Measurements from ENCODE around the gene PTBP2. TPM values are rescaled to one million over a fixed set of nuclear protein-coding genes. Genes with fewer than 3 reads are reported as not detected.

PTBP2 gene
- total RNA-seq, 2 experiments from 2014 or later: 36.9 to 46.0 TPM

GRCh38 chr1:96715482-96715881 is 6.1 kb upstream of the PTBP2 start:
- DNase-seq (ENCODE audit: low spot score): no peak
- CTCF ChIA-PET (ENCODE audit: unreplicated experiment): no interaction called here
- no peaks in the 10 kb centered on the region for H3K79me2 ChIP-seq (ENCODE audit: insufficient read depth, low read depth, low read length)
- no peak overlapping the region for H3K27ac ChIP-seq (ENCODE audit: low read depth, low read length, poor library complexity, severe bottlenecking)
- H2AFZ ChIP-seq (ENCODE audit: low read length): no peak overlapping the region
- POLR2A ChIA-PET: interaction anchor here (0.8 kb wide), 1 partner anchor 15 kb away, joined by 3 read pairs; no protein-coding TSS in a partner anchor
- H4K20me1 ChIP-seq (ENCODE audit: insufficient read depth, low read length): no peaks in the 10 kb centered on the region
- no peak for TF ChIP-seq CTCF (conservative IDR thresholded peaks at IDR 0.05; ENCODE audit: low read length)
- no peak for TF ChIP-seq EZH2phosphoT487 (IDR thresholded peaks at IDR 0.05; ENCODE audit: borderline replicate concordance, low read depth, low read length)
- no peaks in the 10 kb centered on the region for H3K9me2 ChIP-seq (ENCODE audit: insufficient read depth, low read length)
- H3K4me2 ChIP-seq (ENCODE audit: low read length): no peak overlapping the region
- H3K4me1 ChIP-seq (ENCODE audit: insufficient read depth, low read length, poor library complexity, severe bottlenecking): peaks cover under 1% of the 10 kb centered on the region
- H3K4me3 ChIP-seq (ENCODE audit: low read depth, low read length, poor library complexity, severe bottlenecking): no peak overlapping the region
- H3K36me3 ChIP-seq (ENCODE audit: insufficient read depth, low read length): no peaks in the 10 kb centered on the region
- BruUV-seq (replicated peaks): no TSS peak
- H3K9me3 ChIP-seq (ENCODE audit: low read length): no peaks in the 10 kb centered on the region
- intact Hi-C loops (cut with micrococcal nuclease; ENCODE audit: unreplicated experiment): no loop called here

GRCh38 chr1:96721053-96721415 is 550 bp upstream of the PTBP2 start:
- Histone ChIP-seq H2AFZ (ENCODE audit: low read length) (peak overlapping the region; percentile 96), H3K4me3 (ENCODE audit: low read depth, low read length, poor library complexity, severe bottlenecking) (peak overlapping the region; percentile 82), H3K79me2 (ENCODE audit: insufficient read depth, low read depth, low read length) (peaks cover 34% of the 10 kb centered on the region), H3K4me1 (ENCODE audit: insufficient read depth, low read length, poor library complexity, severe bottlenecking) (peaks cover 19% of the 10 kb centered on the region), H3K9me3 (ENCODE audit: low read length) (no peaks in the 10 kb centered on the region; the same call in 1 of the 2 replicates), H3K27ac (ENCODE audit: low read depth, low read length, poor library complexity, severe bottlenecking) (peak overlapping the region; percentile 31), H3K9me2 (ENCODE audit: insufficient read depth, low read length) (no peaks in the 10 kb centered on the region), H3K4me2 (ENCODE audit: low read length) (peak overlapping the region; percentile 97), H4K20me1 (ENCODE audit: insufficient read depth, low read length) (peaks cover 5% of the 10 kb centered on the region; the same call in 1 of the 2 replicates), H3K36me3 (ENCODE audit: insufficient read depth, low read length) (peaks cover 29% of the 10 kb centered on the region)
- no TSS peak for BruUV-seq (replicated peaks)
- TF ChIP-seq CTCF (conservative IDR thresholded peaks at IDR 0.05; ENCODE audit: low read length): no peak
- TF ChIP-seq EZH2phosphoT487 (IDR thresholded peaks at IDR 0.05; ENCODE audit: borderline replicate concordance, low read depth, low read length): no peak
- POLR2A ChIA-PET: interaction anchor here (0.6 to 2.0 kb wide), 2 partner anchors 17 to 1578 kb away, joined by 5 to 11 read pairs; no protein-coding TSS in a partner anchor
- DNase-seq (ENCODE audit: low spot score): peak; percentile 42
- CTCF ChIA-PET (ENCODE audit: unreplicated experiment): no interaction called here
- intact Hi-C loops (cut with micrococcal nuclease; ENCODE audit: unreplicated experiment): loop anchor here (10.0 kb wide), 1 partner anchor 1486 kb away; the partner anchor contains the start of gene RWDD3

DNA sequence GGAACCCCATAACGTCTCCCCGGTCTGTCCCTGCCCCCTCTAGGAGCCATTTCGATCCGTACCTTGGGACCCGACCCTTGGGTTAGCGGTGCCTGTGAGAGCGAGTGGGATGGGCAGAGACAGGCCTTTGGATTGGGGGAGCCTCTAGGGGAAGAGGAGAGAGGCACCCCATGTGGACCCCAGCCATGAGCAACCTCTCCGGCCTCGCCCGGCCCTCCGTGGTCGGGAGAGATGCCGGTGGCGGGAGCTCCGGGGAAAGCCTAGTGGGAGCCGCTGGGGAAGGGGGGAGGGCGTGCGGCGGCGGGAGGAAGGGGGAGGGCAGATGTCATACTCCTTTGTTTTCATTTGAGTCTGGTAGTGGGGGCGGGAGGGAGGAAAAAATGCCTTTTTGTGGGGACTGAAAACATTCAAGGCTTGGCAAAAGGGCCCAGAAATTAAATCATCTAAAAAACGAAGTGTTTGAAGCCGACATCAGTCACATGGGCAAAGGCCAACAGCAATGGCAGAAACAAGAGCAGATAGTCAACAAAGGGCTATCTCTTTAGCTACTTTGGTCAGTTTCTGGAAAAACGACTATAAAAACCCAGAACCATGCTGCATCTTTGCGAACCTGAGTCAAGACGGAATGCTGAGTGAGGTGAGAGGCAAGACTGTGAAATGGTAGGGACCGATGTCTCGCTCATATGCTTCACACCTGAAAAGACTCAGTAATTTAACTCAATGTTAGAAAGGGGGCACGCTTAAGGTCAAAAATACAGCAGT is 758 bp downstream of the PTBP2 start:
- peaks cover 19% of the 10 kb centered on the region for H3K4me1 ChIP-seq (ENCODE audit: insufficient read depth, low read length, poor library complexity, severe bottlenecking)
- peak overlapping the region; percentile 82 for H3K4me3 ChIP-seq (ENCODE audit: low read depth, low read length, poor library complexity, severe bottlenecking)
- peaks cover 5% of the 10 kb centered on the region; the same call in 1 of the 2 replicates for H4K20me1 ChIP-seq (ENCODE audit: insufficient read depth, low read length)
- H3K27ac ChIP-seq (ENCODE audit: low read depth, low read length, poor library complexity, severe bottlenecking): peak overlapping the region; percentile 63
- ChIA-PET POLR2A (interaction anchor here (0.5 to 2.0 kb wide), 6 partner anchors 12 to 201 kb away, joined by 3 to 11 read pairs (median 4); no protein-coding TSS in a partner anchor), CTCF (ENCODE audit: unreplicated experiment) (no interaction called here)
- no TSS peak for BruUV-seq (replicated peaks)
- H3K9me3 ChIP-seq (ENCODE audit: low read length): no peaks in the 10 kb centered on the region; the same call in 1 of the 2 replicates
- H3K9me2 ChIP-seq (ENCODE audit: insufficient read depth, low read length): no peaks in the 10 kb centered on the region
- H3K36me3 ChIP-seq (ENCODE audit: insufficient read depth, low read length): peaks cover 39% of the 10 kb centered on the region
- peak overlapping the region; percentile 96; the same call in 1 of the 2 replicates for H2AFZ ChIP-seq (ENCODE audit: low read length)
- intact Hi-C loops (cut with micrococcal nuclease; ENCODE audit: unreplicated experiment): loop anchor here (2.0 to 10.0 kb wide), 2 partner anchors 1198 to 1488 kb away; partner anchors contain the start of genes DPYD and RWDD3
- H3K4me2 ChIP-seq (ENCODE audit: low read length): peak overlapping the region; percentile 97
- H3K79me2 ChIP-seq (ENCODE audit: insufficient read depth, low read depth, low read length): peaks cover 41% of the 10 kb centered on the region
- TF ChIP-seq EZH2phosphoT487 (IDR thresholded peaks at IDR 0.05; ENCODE audit: borderline replicate concordance, low read depth, low read length) (no peak), CTCF (conservative IDR thresholded peaks at IDR 0.05; ENCODE audit: low read length) (no peak)
- peak; percentile 31 for DNase-seq (ENCODE audit: low spot score)
